Lower leg skin (tissue), 3 donors: Measurements from ENCODE around the gene CRYGA.

Source experiments
- POLR2A ChIP-seq, 2 donors: fragments of 450-650 bp; IDR thresholded peaks; one replicate each; pipeline ENCODE4 v1.6.1; 2016 to 2017; ENCODE audit warnings: antibody characterized with exemption in 2 of 2, mild to moderate bottlenecking in 1 of 2, moderate library complexity in 1 of 2
- TF ChIP-seq, protein P1 (sequence below), 3 donors: fragments of 450-650 bp; IDR thresholded peaks; one replicate each; pipeline ENCODE4 v1.5.1; 2016; ENCODE audit warnings: antibody characterized with exemption in 3 of 3, mild to moderate bottlenecking in 3 of 3, moderate library complexity in 2 of 3

DNA sequence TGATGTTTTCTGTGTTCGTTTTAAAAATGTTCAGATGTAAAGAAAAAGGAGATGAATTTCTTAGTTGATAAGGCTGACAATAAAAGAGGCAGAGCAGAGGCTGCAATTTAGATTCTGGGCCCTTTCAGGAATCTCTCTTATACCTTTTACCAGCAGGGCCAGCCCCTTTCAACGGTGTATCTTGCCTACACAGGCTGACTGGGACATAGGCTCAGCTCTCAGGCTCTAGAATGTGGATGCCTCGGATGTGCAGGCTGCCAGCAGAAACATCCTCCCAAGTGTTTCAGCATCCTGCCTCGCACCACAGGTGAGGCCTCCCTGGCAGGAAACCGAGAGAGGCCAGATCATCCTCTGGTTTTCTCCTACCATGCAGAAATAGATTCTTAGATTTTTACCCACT is 23.1 kb upstream of the CRYGA start:
- TF ChIP-seq, protein P1, sequence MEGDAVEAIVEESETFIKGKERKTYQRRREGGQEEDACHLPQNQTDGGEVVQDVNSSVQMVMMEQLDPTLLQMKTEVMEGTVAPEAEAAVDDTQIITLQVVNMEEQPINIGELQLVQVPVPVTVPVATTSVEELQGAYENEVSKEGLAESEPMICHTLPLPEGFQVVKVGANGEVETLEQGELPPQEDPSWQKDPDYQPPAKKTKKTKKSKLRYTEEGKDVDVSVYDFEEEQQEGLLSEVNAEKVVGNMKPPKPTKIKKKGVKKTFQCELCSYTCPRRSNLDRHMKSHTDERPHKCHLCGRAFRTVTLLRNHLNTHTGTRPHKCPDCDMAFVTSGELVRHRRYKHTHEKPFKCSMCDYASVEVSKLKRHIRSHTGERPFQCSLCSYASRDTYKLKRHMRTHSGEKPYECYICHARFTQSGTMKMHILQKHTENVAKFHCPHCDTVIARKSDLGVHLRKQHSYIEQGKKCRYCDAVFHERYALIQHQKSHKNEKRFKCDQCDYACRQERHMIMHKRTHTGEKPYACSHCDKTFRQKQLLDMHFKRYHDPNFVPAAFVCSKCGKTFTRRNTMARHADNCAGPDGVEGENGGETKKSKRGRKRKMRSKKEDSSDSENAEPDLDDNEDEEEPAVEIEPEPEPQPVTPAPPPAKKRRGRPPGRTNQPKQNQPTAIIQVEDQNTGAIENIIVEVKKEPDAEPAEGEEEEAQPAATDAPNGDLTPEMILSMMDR (IDR thresholded peaks at IDR 0.05): no peak
- no peak for TF ChIP-seq POLR2A (IDR thresholded peaks at IDR 0.05)
